ENCODE results near the gene IMMT. TPM values are rescaled to one million over a fixed set of nuclear protein-coding genes. Genes with fewer than 3 reads are reported as not detected.

The IMMT gene
- total RNA-seq, 1 experiment from 2014 or later = 112 TPM

DNA sequence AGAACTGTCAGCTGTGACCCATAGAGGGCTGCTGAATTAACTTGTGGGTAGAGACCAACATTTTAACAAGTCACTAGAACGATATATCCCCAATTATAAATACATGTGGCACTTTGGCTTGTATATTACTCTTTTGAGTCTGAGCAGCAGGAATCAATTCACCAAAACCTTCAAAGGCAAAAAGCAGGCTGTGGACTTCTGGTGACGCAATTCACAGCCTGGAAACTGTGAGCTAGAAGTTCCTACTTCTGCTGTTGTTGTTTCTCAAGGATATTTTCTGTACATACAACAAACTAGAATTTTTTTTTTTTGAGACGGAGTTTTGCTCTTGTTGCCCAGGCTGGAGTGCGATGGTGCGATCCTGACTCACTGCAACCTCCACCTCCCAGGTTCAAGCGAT is 52.0 kb downstream of the IMMT start:
- no peak overlapping the region for H2BK5ac ChIP-seq (ENCODE audit: insufficient read length, low read length)
- Mint-ChIP-seq H3K27me3 (ENCODE audit: low read depth) (no peaks in the 10 kb centered on the region; the same call in 1 of the 2 replicates), H3K27ac (0 out of 7 replicates have a peak overlapping the region, but pooled peaks of 2 of the 3 experiments have one; percentile 14 to 63), H3K4me3 (no peak overlapping the region), H3K36me3 (ENCODE audit: insufficient read depth in 1 of 3, low read depth in 3 of 3) (peaks cover 26 to 90% (median 49%) of the 10 kb centered on the region in 3 experiments; a peak in 6 of 7 replicates), H3K9me3 (no peaks in the 10 kb centered on the region), H3K4me1 (peaks cover 3 to 4% of the 10 kb centered on the region in 2 experiments; a peak in 1 of 4 replicates)
- DNase-seq = no peak
- TF ChIP-seq, protein P1, sequence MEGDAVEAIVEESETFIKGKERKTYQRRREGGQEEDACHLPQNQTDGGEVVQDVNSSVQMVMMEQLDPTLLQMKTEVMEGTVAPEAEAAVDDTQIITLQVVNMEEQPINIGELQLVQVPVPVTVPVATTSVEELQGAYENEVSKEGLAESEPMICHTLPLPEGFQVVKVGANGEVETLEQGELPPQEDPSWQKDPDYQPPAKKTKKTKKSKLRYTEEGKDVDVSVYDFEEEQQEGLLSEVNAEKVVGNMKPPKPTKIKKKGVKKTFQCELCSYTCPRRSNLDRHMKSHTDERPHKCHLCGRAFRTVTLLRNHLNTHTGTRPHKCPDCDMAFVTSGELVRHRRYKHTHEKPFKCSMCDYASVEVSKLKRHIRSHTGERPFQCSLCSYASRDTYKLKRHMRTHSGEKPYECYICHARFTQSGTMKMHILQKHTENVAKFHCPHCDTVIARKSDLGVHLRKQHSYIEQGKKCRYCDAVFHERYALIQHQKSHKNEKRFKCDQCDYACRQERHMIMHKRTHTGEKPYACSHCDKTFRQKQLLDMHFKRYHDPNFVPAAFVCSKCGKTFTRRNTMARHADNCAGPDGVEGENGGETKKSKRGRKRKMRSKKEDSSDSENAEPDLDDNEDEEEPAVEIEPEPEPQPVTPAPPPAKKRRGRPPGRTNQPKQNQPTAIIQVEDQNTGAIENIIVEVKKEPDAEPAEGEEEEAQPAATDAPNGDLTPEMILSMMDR (conservative IDR thresholded peaks at IDR 0.05) = no peak
- H3T11ph ChIP-seq (ENCODE audit: low read length) = no peak overlapping the region
- no peak overlapping the region for H3K9ac ChIP-seq (ENCODE audit: extremely low read depth, insufficient read length, low read length)
- H3K9me3 ChIP-seq (ENCODE audit: control insufficient read depth, low read depth, low read length) = no peaks in the 10 kb centered on the region
- no peak overlapping the region for H3K4ac ChIP-seq (ENCODE audit: low read depth, low read length)
- no peak overlapping the region for H2BK12ac ChIP-seq (ENCODE audit: insufficient read length, low read depth, low read length)
- H2AK5ac ChIP-seq (ENCODE audit: insufficient read length, low read length) = no peak overlapping the region
- no peaks in the 10 kb centered on the region for H3K4me1 ChIP-seq (ENCODE audit: insufficient read depth, low read length)
- no peak overlapping the region for H4K91ac ChIP-seq (ENCODE audit: insufficient read length, low read depth, low read length)
- no peak overlapping the region for H2BK15ac ChIP-seq (ENCODE audit: low read depth, low read length)
- H3K18ac ChIP-seq (ENCODE audit: insufficient read length, low read depth, low read length) = no peak overlapping the region
- H2BK20ac ChIP-seq (ENCODE audit: low read depth, low read length, poor library complexity, severe bottlenecking) = no peak overlapping the region
- no peak overlapping the region for H3K4me2 ChIP-seq (ENCODE audit: insufficient read depth, insufficient read length, low read length)
- H3K79me1 ChIP-seq (ENCODE audit: insufficient read depth, low read depth, low read length, poor library complexity, severe bottlenecking) = no peaks in the 10 kb centered on the region
- H3K27ac ChIP-seq (ENCODE audit: insufficient read length, low read depth, low read length) = no peak overlapping the region
- no peak overlapping the region for H4K8ac ChIP-seq (replicated peaks; ENCODE audit: insufficient read length, low read depth, low read length)
- H2AFZ ChIP-seq (ENCODE audit: low read length) = no peak overlapping the region
- H3K79me2 ChIP-seq (ENCODE audit: insufficient read depth, low read length) = no peaks in the 10 kb centered on the region
- H2BK120ac ChIP-seq (ENCODE audit: low read depth, low read length, poor library complexity, severe bottlenecking) = no peak overlapping the region
- no peak overlapping the region for H3K23ac ChIP-seq (ENCODE audit: insufficient read length, low read depth, low read length)
- no peak overlapping the region for H3K56ac ChIP-seq (ENCODE audit: insufficient read length, low read depth, low read length)
- no CpG with 5 or more reads among the region's 6 CpGs for WGBS (ENCODE audit: extremely low coverage, insufficient read length, low lambda C conversion rate)
- H4K5ac ChIP-seq (ENCODE audit: insufficient read length, low read depth, low read length) = no peak overlapping the region
- no peaks in the 10 kb centered on the region for H3K27me3 ChIP-seq (ENCODE audit: insufficient read depth, low read length)
- no peak overlapping the region for H3K14ac ChIP-seq (ENCODE audit: insufficient read depth, low read length)
- no peaks in the 10 kb centered on the region for H4K20me1 ChIP-seq (ENCODE audit: control insufficient read depth, insufficient read depth, insufficient read length)
- no peaks in the 10 kb centered on the region for H3K23me2 ChIP-seq (ENCODE audit: insufficient read length, low read depth, low read length, poor library complexity, severe bottlenecking)

All from H9 (cell line).